ENCODE results near the gene E2F4. TPM values are rescaled to one million over a fixed set of nuclear protein-coding genes. Genes with fewer than 3 reads are reported as not detected.

E2F4 gene
- total and polyA plus RNA-seq, 2 of the 8 experiments (the other 6 are each of a cell fraction or from before 2014, with no cell fraction given) = 79.9 to 157 TPM

GRCh38 chr16:67215706-67216105 is 23.8 kb downstream of the E2F4 start:
- CTCF ChIA-PET (ENCODE audit: partially characterized antibody) = interaction anchor here (1.4 to 8.9 kb wide), 3 partner anchors 12 to 20 kb away, joined by 5 to 111 read pairs (median 6); partner anchors contain the start of genes E2F4, ELMO3 and TMEM208
- no peak overlapping the region for H2AFZ ChIP-seq (ENCODE audit: low read length)
- POLR2A ChIA-PET (ENCODE audit: partially characterized antibody) = interaction anchor here (1.7 to 3.5 kb wide), 2 partner anchors 11 to 12 kb away, joined by 4 to 19 read pairs; partner anchors contain the start of gene TMEM208
- no peak overlapping the region for H2BK120ac ChIP-seq (replicated peaks; ENCODE audit: low read depth, low read length)
- no peak overlapping the region for H3K23ac ChIP-seq (ENCODE audit: insufficient read length)
- H3K4me1 ChIP-seq (replicated peaks in 1 of 4; ENCODE audit: control insufficient read depth in 3 of 4, insufficient read depth in 4 of 4, low read length in 3 of 4) = no peaks in the 10 kb centered on the region; a peak in 1 of 7 replicates
- no peak overlapping the region for H4K91ac ChIP-seq (replicated peaks; ENCODE audit: insufficient read length, low read length)
- no peaks in the 10 kb centered on the region for H3K79me2 ChIP-seq (ENCODE audit: control insufficient read depth in 1 of 2, insufficient read depth in 2 of 2, low read length in 2 of 2)
- H3K27ac ChIP-seq (ENCODE audit: low read depth, low read length) = no peak overlapping the region
- no peaks in the 10 kb centered on the region for H3K23me2 ChIP-seq (ENCODE audit: low read depth, low read length)
- H3K9ac ChIP-seq (replicated peaks in 1 of 4; ENCODE audit: extremely low read depth in 1 of 4, low read depth in 3 of 4, low read length in 3 of 4) = no peak overlapping the region
- no peak overlapping the region for H3K4me3 ChIP-seq (ENCODE audit: extremely low read depth in 1 of 4, insufficient read depth in 2 of 4, low read depth in 3 of 4, low read length in 4 of 4)
- no peak overlapping the region for H3K56ac ChIP-seq (replicated peaks; ENCODE audit: insufficient read length, low read depth, low read length)
- H3K18ac ChIP-seq (ENCODE audit: extremely low read depth, low read length) = no peak overlapping the region
- no peak overlapping the region for H3K4ac ChIP-seq (replicated peaks; ENCODE audit: insufficient read length, low read depth, low read length)
- WGBS, 2 experiments (ENCODE audit: extremely low coverage in 1 of 2, insufficient coverage in 1 of 2, insufficient read length in 1 of 2, insufficient replicate concordance in 2 of 2, low coverage in 1 of 2, low lambda C conversion rate in 2 of 2, missing lambda C conversion rate in 1 of 2) = 82% methylated on average over 5 of the region's 5 CpGs; no CpG with 5 or more reads in 1 of the 2 experiments
- no peaks in the 10 kb centered on the region for H3K79me1 ChIP-seq (ENCODE audit: low read depth, low read length)
- no peak for FAIRE-seq
- no peak overlapping the region for H2BK20ac ChIP-seq (ENCODE audit: low read length)
- H2BK12ac ChIP-seq (ENCODE audit: low read depth, low read length) = no peak overlapping the region
- H4K5ac ChIP-seq (ENCODE audit: insufficient read length, low read depth, low read length) = no peak overlapping the region
- no peak overlapping the region for H2BK5ac ChIP-seq (ENCODE audit: low read depth, low read length)
- H3K9me3 ChIP-seq (ENCODE audit: insufficient read depth in 2 of 2, low read depth in 1 of 2, low read length in 1 of 2) = no peaks in the 10 kb centered on the region
- no peak for DNase-seq (ENCODE audit: low read depth in 1 of 2, low spot score in 2 of 2)
- no peak overlapping the region for H2AK5ac ChIP-seq (ENCODE audit: low read depth, low read length)
- no peak overlapping the region for H3K4me2 ChIP-seq (ENCODE audit: insufficient read depth in 1 of 2, low read depth in 2 of 2, low read length in 2 of 2)
- H3K36me3 ChIP-seq (ENCODE audit: control insufficient read depth in 2 of 4, insufficient read depth in 4 of 4, low read length in 3 of 4) = no peaks in the 10 kb centered on the region
- H4K8ac ChIP-seq (ENCODE audit: extremely low read depth, insufficient read depth, low read length) = no peak overlapping the region; the same call in 1 of the 2 replicates
- peaks cover 0 to 12% (median 11%) of the 10 kb centered on the region in 4 experiments; a peak in 4 of 7 replicates for H3K27me3 ChIP-seq (replicated peaks in 1 of 4; ENCODE audit: control insufficient read depth in 3 of 4, extremely low read depth in 1 of 4, insufficient read depth in 3 of 4, low read length in 3 of 4)
- no peak overlapping the region for H3K14ac ChIP-seq (ENCODE audit: insufficient read length)
- H4K20me1 ChIP-seq (replicated peaks in 1 of 2; ENCODE audit: control insufficient read depth in 1 of 2, insufficient read depth in 2 of 2, low read length in 2 of 2) = no peaks in the 10 kb centered on the region
- no peak overlapping the region for H2BK15ac ChIP-seq (ENCODE audit: low read length)
- TF ChIP-seq SP1 (IDR thresholded peaks at IDR 0.05; ENCODE audit: low read depth, low read length) (no peak), MAFK (IDR thresholded peaks at IDR 0.05; ENCODE audit: low read depth, low read length) (no peak), GTF2F1 (IDR thresholded peaks at IDR 0.05; ENCODE audit: borderline replicate concordance, low read depth, low read length) (no peak), SUZ12 (IDR thresholded peaks at IDR 0.05; ENCODE audit: low read length) (no peak), TAF1 (IDR thresholded peaks at IDR 0.05; ENCODE audit: low read depth, low read length) (no peak), EZH2 (IDR thresholded peaks at IDR 0.05; ENCODE audit: low read depth, low read length, severe bottlenecking) (no peak), TBP (IDR thresholded peaks at IDR 0.05; ENCODE audit: low read depth, low read length) (no peak), SP2 (IDR thresholded peaks at IDR 0.05; ENCODE audit: low read length) (no peak), BACH1 (IDR thresholded peaks at IDR 0.05; ENCODE audit: low read length) (no peak), ATF3 (IDR thresholded peaks at IDR 0.05; ENCODE audit: insufficient read depth, low read depth, low read length) (no peak), KDM4A (IDR thresholded peaks at IDR 0.05; ENCODE audit: low read depth, low read length, severe bottlenecking) (no peak), RXRA (IDR thresholded peaks at IDR 0.05; ENCODE audit: insufficient read depth, low read depth, low read length) (no peak), E2F6 (IDR thresholded peaks at IDR 0.05) (no peak), POLR2A (IDR thresholded peaks at IDR 0.05; ENCODE audit: control extremely low read depth in 1 of 2, low read depth in 2 of 2, low read length in 2 of 2) (no peak)
